Endothelial cell of umbilical vein (primary cell): ENCODE measurements around the gene TMTC1. TPM values are rescaled to one million over a fixed set of nuclear protein-coding genes. Genes with fewer than 3 reads are reported as not detected.

Experiments
- BruUV-seq: library from RNA; stranded (reverse); fragments of 400-500 nt; replicated peaks from 2 replicates; lab custom pipeline; 2021; lab: Mats Ljungman, UMichigan
- CTCF ChIA-PET: fragments of 300-600, 350-600 bp; sonication (Branson Sonifier 250); formaldehyde crosslinking; loops from one replicate; lab custom pipeline; 2021; ENCODE audit warnings: antibody characterized with exemption, inconsistent platforms; lab: Charles Lee
- POLR2A ChIA-PET: fragments of 300-600, 350-600 bp; sonication (Branson Sonifier 250); formaldehyde crosslinking; loops from one replicate; lab custom pipeline; 2021; ENCODE audit warnings: antibody characterized with exemption, inconsistent platforms; lab: Charles Lee
- DNase-seq: peaks from one replicate; pipeline ENCODE4 v3.0.0-alpha.2; 2011; ENCODE audit warnings: low read depth, low spot score
- FAIRE-seq: peaks from 2 replicates; lab custom pipeline; 2011; peaks lifted over from hg19 to GRCh38; lab: Jason Lieb, UNC
- H2AFZ ChIP-seq: 2 replicates; pipeline ENCODE4 v1.6.0; 2012; ENCODE audit warnings: low read depth, low read length, control low read depth, inconsistent platforms
- H3K27ac ChIP-seq: 2 replicates; pipeline ENCODE4 v1.5.1; 2011; ENCODE audit warnings: low read depth, mild to moderate bottlenecking, control low read depth, low read length, moderate library complexity; ENCODE audit not compliant: insufficient read depth
- H3K27me3 ChIP-seq, 2 experiments: 2 replicates each; pipeline versions ENCODE4 v1.6.0 to v1.6.1; 2011; ENCODE audit warnings: low read length in 2 of 2, mixed read lengths in 1 of 2; ENCODE audit not compliant: control insufficient read depth in 2 of 2, insufficient read depth in 2 of 2
- H3K36me3 ChIP-seq, 2 experiments: 2 replicates in 1 of 2; 3 replicates in 1 of 2; pipeline ENCODE4 v1.5.1; 2011; ENCODE audit warnings: low read length in 2 of 2, mild to moderate bottlenecking in 1 of 2, moderate library complexity in 1 of 2; ENCODE audit not compliant: control insufficient read depth in 2 of 2, insufficient read depth in 2 of 2; ENCODE audit errors: extremely low read depth in 1 of 2
- H3K4me1 ChIP-seq: 3 replicates; pipeline ENCODE4 v1.5.1; 2011; ENCODE audit warnings: mild to moderate bottlenecking, low read length; ENCODE audit not compliant: control insufficient read depth, insufficient read depth; ENCODE audit errors: extremely low read depth
- H3K4me2 ChIP-seq: 2 replicates; pipeline ENCODE4 v1.6.1; 2011; ENCODE audit warnings: low read length, control low read depth, mixed read lengths; ENCODE audit not compliant: insufficient read depth
- H3K4me3 ChIP-seq, 3 experiments: fragments of 200-600 bp in 1 of 3; sonication (generic), shearing (Covaris generic) in 1 of 3; replicated peaks in 1 of 3; 2 replicates each; pipeline ENCODE4 v1.5.1; 2011 to 2016; ENCODE audit warnings: control low read depth in 3 of 3, low read length in 3 of 3, mild to moderate bottlenecking in 2 of 3, inconsistent platforms in 1 of 3, low read depth in 1 of 3, moderate library complexity in 1 of 3; ENCODE audit not compliant: insufficient read depth in 1 of 3
- H3K79me2 ChIP-seq: 2 replicates; pipeline ENCODE4 v1.6.0; 2012; ENCODE audit warnings: low read length, inconsistent platforms; ENCODE audit not compliant: control insufficient read depth, insufficient read depth
- H3K9ac ChIP-seq: replicated peaks from 2 replicates; pipeline ENCODE3; 2011; ENCODE audit warnings: low read length, control low read depth; ENCODE audit not compliant: insufficient read depth; ENCODE audit errors: extremely low read depth
- H3K9me1 ChIP-seq: replicated peaks from 3 replicates; pipeline ENCODE4 v1.6.0; 2011; ENCODE audit warnings: mild to moderate bottlenecking, low read length; ENCODE audit not compliant: control insufficient read depth, insufficient read depth; ENCODE audit errors: extremely low read depth
- H3K9me3 ChIP-seq: replicated peaks from 2 replicates; pipeline ENCODE4 v1.5.1; 2012; ENCODE audit warnings: low read length, inconsistent platforms; ENCODE audit not compliant: control insufficient read depth, insufficient read depth
- H4K20me1 ChIP-seq: replicated peaks from 2 replicates; pipeline ENCODE3; 2011; ENCODE audit warnings: mild to moderate bottlenecking, low read length; ENCODE audit not compliant: control insufficient read depth, insufficient read depth; ENCODE audit errors: extremely low read depth
- EZH2 ChIP-seq: IDR thresholded peaks from 2 replicates; pipeline ENCODE4 v1.6.1; 2012; ENCODE audit warnings: borderline replicate concordance, low read depth, mild to moderate bottlenecking, moderate library complexity, low read length, inconsistent platforms; ENCODE audit not compliant: severe bottlenecking
- FOS ChIP-seq: IDR thresholded peaks from 2 replicates; pipeline ENCODE4 v1.6.1; 2011; ENCODE audit warnings: mild to moderate bottlenecking, low read length, moderate library complexity, borderline replicate concordance; ENCODE audit not compliant: insufficient read depth
- GATA2 ChIP-seq: IDR thresholded peaks from 2 replicates; pipeline ENCODE4 v1.7.0; 2011; ENCODE audit warnings: low read depth, mild to moderate bottlenecking, moderate library complexity, mixed read lengths, low read length; ENCODE audit not compliant: insufficient read length, insufficient read depth
- JUN ChIP-seq: IDR thresholded peaks from 2 replicates; pipeline ENCODE4 v1.6.1; 2011; ENCODE audit warnings: borderline replicate concordance, low read depth; ENCODE audit not compliant: insufficient read length, insufficient read depth
- MYC ChIP-seq: IDR thresholded peaks from one replicate; pipeline ENCODE4 v1.6.1; 2011; ENCODE audit warnings: mild to moderate bottlenecking, low read depth, low read length
- POLR2A ChIP-seq: IDR thresholded peaks from 2 replicates; pipeline ENCODE4 v1.6.1; 2012; ENCODE audit warnings: low read depth, mild to moderate bottlenecking, control low read depth, low read length
- POLR2AphosphoS5 ChIP-seq: IDR thresholded peaks from 2 replicates; pipeline ENCODE4 v1.6.1; 2012; ENCODE audit warnings: low read depth, mild to moderate bottlenecking, control low read depth, low read length, moderate library complexity; ENCODE audit not compliant: insufficient read depth
- dilution Hi-C: fragments of 300-500 bp; cut with MboI; formaldehyde crosslinking; loops from one replicate; pipeline ENCODE4 v1.15.0; 2019; ENCODE audit warnings: low sequenced_read_pairs; ENCODE audit not compliant: extremely low pct_ligation_motif_present
- intact Hi-C: fragments of 100-400 bp; cut with micrococcal nuclease; formaldehyde crosslinking; loops from one replicate; pipeline ENCODE4 v1.10.0; 2022
- polyA plus RNA-seq, 4 experiments: library from polyadenylated mRNA; depleted of rRNA in 3 of 4; stranded (reverse) in 3 of 4; unstranded in 1 of 4; fragments of >200 nt; gene quantifications; 2 replicates each; pipeline versions ENCODE4 v1.2.1 to v1.2.3, GENCODE V29; 2011 to 2012; ENCODE audit warnings: missing spikeins in 1 of 4
- total RNA-seq: library from RNA; stranded (reverse); gene quantifications from 2 replicates; pipeline ENCODE4 v1.2.3, GENCODE V29; 2021
- TF ChIP-seq, protein P1 (sequence below), 2 donors: IDR thresholded peaks; 1 replicate in 1 of 2; 2 replicates in 1 of 2; pipeline ENCODE4 v1.5.1; 2011; ENCODE audit warnings: low read length in 2 of 2, mild to moderate bottlenecking in 2 of 2, moderate library complexity in 2 of 2, control low read depth in 1 of 2, inconsistent platforms in 1 of 2, low read depth in 1 of 2; ENCODE audit not compliant: insufficient read depth in 1 of 2; ENCODE audit errors: extremely low read depth in 1 of 2
- TF ChIP-seq, protein P2 (sequence below): IDR thresholded peaks from 2 replicates; pipeline ENCODE4 v1.6.1; 2011; ENCODE audit not compliant: insufficient read depth, insufficient read length

TMTC1 gene
- total and polyA plus RNA-seq, 2 donors (not counting 3 experiments of a cell fraction or from before 2014, with no cell fraction given) = 5.4 to 5.9 TPM

DNA sequence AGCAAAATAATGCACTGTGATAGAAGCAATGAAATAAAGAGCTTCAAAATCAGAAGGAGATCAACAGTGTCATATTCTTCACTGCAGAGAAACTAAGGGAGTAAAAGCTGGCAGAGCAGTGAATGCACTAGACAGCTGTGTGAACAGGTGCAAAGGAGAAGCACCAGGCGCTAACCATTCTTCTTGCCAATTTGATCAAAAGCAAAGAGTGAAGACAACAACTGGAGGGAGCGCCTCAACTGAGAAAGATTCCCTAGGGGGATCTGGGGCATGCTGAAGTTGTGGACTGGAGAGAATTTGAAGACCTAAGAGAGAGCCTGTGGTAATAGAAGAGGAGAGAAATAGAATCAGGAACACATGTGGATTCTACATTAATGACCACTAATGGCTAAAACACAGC is 235.9 kb downstream of the TMTC1 start:
- intact Hi-C loops = no loop called here
- CTCF ChIA-PET = interaction anchor here (1.4 kb wide), 1 partner anchor 9 kb away, joined by 5 read pairs; no protein-coding TSS in a partner anchor

More for the DNA sequence above, 235.9 kb downstream of the TMTC1 start:
- dilution Hi-C loops = no loop called here
- TF ChIP-seq, protein P1, sequence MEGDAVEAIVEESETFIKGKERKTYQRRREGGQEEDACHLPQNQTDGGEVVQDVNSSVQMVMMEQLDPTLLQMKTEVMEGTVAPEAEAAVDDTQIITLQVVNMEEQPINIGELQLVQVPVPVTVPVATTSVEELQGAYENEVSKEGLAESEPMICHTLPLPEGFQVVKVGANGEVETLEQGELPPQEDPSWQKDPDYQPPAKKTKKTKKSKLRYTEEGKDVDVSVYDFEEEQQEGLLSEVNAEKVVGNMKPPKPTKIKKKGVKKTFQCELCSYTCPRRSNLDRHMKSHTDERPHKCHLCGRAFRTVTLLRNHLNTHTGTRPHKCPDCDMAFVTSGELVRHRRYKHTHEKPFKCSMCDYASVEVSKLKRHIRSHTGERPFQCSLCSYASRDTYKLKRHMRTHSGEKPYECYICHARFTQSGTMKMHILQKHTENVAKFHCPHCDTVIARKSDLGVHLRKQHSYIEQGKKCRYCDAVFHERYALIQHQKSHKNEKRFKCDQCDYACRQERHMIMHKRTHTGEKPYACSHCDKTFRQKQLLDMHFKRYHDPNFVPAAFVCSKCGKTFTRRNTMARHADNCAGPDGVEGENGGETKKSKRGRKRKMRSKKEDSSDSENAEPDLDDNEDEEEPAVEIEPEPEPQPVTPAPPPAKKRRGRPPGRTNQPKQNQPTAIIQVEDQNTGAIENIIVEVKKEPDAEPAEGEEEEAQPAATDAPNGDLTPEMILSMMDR (IDR thresholded peaks at IDR 0.05; ENCODE audit: extremely low read depth in 1 of 2, insufficient read depth in 1 of 2, low read depth in 1 of 2, low read length in 2 of 2) = no peak
- no peak for TF ChIP-seq GATA2
- no peak for TF ChIP-seq MYC
- no peak for TF ChIP-seq POLR2A
- no peak for TF ChIP-seq EZH2
- TF ChIP-seq, protein P2, sequence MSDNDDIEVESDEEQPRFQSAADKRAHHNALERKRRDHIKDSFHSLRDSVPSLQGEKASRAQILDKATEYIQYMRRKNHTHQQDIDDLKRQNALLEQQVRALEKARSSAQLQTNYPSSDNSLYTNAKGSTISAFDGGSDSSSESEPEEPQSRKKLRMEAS = no peak
- TF ChIP-seq POLR2AphosphoS5 = no peak
- no peak for TF ChIP-seq JUN
- no peak for TF ChIP-seq FOS
- POLR2A ChIA-PET = no interaction called here
- FAIRE-seq (no peak), DNase-seq (no peak)
- Histone ChIP-seq H3K9me3 (no peaks in the 10 kb centered on the region), H3K4me3 (no peak overlapping the region), H4K20me1 (no peaks in the 10 kb centered on the region), H3K9me1 (no peaks in the 10 kb centered on the region), H3K36me3 (no peaks in the 10 kb centered on the region), H2AFZ (no peak overlapping the region), H3K27me3 (no peaks in the 10 kb centered on the region), H3K27ac (no peak overlapping the region), H3K4me1 (no peaks in the 10 kb centered on the region), H3K4me2 (no peak overlapping the region), H3K9ac (no peak overlapping the region), H3K79me2 (no peaks in the 10 kb centered on the region)
- BruUV-seq = no TSS peak
